HG03520 (cell line): ENCODE data around the gene GPR35.

Experiments used
- ATAC-seq: cut with Tn5 transposase; IDR thresholded peaks from one replicate; pipeline ENCODE4 v1.9.1; 2021; ENCODE audit warnings: mild to moderate bottlenecking, moderate library complexity; ENCODE audit not compliant: unreplicated experiment

The GPR35 gene

DNA sequence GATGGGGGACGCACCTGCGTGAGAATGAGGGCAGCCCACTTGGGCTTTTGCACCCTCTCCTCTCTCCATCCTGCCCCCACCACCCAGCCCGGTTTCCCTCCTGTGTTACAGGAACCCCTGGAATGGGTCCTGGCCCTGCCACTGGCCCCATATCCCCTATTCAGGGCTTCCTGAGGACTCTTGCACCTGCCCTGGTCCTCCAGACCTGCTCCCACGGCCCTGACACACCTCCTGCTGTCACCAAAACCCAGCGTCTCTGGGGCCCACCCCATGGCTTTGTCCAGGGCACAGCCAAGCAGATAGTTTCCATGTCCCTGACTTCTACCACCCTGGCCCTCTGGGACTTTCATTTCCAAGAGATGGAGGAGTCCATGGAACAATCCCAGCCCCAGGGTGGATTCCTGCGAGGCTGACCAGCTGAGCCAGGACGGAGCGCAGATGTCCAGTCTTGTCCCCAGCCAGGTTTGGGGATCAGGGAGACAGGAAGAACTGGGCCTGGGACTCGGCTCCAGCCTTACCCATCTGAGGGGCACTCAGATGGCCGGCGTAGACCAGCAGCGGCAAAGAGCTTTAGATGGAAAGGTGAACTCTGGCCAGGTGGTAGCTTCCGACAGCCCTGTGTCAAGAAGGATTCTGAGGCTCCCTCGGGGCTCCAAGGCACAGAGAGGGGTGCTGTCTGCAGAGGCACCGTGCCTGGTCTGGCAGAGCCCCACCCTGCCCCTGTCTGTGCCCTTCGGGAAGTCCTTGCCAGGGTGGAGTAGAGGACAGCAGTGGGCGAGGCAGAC, 12.0 kb downstream of the GPR35 start:
- ATAC-seq, result no peak

DNA sequence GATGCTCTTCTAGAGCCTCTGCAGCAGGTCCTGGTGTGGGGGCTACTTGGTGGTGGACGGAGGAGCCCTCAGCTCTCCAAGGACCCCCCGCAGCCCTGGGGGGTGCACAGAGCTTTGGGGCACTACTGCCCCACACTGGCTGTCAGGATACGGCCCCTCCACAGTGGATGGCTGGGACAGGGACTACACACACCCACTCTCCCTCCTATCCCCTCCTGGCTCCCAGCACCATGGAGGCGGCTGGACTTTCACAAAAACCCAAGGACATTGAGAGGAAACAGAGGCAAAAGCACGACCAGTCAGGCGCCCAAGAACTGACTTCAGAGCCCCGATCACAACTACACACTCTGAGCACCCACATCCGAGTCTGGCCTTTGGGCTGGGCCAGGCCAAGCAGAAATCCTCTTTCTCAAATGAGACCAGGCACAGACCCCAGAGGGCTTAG, 12.6 kb downstream of the GPR35 start:
- no peak for ATAC-seq

DNA sequence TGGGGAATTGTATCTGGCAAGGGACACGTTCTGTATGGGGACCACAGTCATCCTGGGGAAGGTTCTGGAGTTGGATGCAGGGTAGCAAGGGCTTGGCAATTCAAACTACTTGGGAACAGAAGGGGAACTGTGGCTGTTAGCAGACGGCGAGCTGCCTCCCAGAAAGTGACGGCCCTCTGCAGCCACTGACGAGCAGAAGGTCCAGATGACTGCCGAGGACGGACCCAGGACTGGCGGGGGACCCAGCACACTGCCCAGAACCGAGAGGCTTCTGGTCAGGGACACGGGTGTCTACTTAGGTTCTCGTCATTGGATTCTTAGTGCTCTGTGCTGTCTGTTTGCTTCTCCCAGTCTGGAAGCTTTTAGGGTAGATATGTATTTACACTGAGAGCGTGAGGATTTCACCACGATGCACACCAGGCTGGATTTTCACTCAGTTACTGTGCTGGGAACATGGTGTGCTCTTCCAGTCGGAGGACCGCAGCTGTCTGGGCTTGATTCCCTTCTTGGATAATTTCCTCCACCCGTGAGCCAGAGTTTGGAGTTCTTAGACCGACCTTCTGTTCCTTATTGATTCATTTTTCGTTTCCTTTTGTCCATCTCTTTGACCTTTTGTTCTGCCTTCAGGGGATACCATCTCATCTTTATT, 13.4 kb downstream of the GPR35 start:
- ATAC-seq, result no peak

DNA sequence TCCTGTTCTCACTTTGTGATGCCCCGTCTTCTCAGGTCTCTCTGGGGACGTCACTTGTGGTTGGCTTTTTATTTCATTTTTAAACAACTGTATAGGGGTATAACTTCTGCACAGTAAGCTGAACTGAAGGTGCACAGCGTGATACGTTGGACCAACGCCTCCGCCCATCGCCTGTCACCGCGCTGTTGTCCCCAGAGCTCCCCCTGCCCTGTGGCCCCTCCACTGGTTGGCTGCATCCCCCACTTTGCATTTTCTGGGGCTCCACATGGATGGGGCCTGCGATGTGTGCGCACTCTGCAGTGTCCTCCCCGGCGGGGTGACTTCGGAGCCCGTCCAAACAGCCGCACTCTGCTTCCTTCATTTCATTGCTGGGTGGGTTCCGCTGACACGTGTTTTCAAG, 14.3 kb downstream of the GPR35 start:
- ATAC-seq, result no peak

DNA sequence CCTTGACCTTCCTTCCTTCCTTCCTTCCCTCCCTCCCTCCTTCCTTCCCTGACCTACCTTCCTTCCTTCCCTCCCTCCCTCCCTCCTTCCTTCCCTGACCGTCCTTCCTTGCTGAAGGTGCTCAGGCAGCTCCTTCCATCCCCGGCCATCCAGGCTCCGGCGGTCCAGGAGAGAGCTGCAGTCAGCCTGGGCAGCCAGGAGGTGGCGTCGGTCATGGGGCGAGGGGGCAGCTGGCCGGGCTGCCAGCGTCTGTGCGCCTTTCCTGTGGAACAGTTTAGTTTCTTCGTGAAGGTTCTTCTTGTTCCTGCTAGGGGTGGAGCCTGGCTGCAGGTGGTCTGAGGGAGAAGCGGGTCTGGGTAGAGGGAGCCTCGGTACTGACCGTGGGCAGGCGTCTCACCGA, 15.7 kb downstream of the GPR35 start:
- ATAC-seq, result no peak

DNA sequence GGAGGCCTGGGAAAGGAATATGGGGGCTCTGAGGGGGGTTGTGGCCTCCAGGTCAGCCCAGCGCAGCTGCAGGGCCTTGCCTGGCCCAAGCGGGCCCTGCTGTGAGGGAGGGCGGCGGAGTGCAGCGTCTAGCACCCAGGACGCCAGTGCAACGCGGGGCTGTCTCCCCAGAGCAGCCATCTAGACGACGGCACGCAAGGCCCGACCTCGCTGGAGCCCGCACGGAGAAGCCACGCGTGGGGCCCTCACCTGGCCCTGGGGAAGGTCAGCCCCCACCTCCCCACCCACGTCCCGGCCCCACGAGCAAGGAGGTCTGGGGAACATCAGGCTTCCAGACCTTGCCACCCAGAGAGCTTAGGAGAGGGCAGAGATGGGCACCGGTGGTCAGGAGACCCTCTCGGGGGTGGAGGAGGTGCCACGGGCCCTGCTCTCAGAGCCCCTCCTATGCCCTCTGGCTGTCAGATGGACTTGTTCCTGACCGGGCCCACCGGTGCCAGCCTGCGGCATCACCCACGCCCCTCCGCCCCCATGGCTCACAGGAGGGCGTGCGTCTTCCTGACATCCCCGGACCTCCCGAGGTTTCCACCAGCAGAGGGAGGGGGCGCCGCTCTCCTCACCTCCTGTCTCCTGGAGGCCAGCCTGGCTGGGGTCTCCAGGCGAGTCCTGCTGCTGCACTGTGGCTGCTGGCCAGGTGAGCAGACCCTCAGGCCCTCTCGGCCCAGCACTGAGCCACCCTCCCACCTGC, 17.0 kb downstream of the GPR35 start:
- ATAC-seq, result no peak

DNA sequence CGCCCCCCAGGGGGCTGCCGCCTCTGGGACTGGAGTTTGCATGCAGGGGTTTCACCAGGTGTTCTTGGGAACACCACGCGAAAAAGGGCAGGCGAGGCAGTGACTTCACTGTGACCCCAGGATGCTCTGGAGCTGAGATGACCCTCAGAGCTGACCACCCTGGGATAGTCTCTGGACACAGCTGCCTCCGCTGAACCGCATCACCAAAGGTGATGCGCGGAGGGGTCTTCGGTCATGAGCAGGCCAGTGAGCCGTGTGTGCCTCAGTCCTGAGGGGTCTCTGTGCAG, 17.5 kb downstream of the GPR35 start:
- no peak for ATAC-seq

DNA sequence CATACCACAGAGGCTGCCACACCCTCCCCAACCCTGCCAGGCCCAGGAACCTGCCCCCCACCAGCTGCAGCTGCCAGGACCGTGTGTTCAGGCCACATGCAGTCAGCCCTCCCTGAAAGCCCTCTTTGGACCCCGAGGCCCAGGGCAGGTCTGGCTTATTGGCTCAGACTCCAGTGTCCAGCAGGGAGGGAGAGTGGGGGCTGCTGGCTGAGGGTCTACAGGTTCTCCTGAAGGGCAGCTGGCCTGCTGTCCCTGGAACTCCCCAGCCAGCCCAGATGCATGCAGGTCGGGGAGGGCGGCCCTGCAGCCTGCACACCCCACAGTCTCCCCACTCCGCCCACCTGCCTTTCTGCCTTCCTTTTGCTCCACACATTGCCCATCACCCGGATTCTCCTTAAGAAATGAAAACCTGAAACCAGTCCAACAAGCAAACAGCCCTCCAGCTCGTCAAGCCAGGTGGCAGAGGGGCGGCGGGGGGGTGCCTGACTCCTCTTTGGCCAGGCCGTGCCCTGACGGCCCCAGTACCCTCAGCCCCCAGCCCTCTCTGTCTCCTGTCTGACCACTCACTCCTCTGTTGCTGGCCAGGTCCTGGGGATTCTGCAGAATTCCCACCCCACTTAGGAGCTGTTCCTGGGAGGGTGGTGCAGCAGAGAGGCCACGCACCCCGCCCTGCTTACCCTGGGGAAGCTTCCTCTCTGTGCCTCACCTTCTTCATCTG, 18.0 kb downstream of the GPR35 start:
- no peak for ATAC-seq

DNA sequence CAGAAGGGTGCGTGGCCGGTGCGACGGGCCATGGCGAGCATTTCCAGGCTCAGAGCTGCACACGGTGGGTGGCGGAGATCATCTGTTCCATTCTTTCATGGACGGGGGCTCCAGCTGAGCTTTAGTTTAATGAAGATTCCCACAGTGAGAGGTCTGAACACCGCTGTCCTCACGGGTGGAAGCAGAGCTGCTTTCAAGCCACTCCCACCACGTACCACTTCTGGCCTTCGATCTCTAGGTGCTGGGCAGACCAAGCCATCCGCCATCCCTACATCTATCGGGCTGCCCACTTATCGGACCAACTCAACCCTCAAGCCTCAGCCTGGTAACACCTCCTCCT, 18.5 kb downstream of the GPR35 start:
- ATAC-seq, result no peak

DNA sequence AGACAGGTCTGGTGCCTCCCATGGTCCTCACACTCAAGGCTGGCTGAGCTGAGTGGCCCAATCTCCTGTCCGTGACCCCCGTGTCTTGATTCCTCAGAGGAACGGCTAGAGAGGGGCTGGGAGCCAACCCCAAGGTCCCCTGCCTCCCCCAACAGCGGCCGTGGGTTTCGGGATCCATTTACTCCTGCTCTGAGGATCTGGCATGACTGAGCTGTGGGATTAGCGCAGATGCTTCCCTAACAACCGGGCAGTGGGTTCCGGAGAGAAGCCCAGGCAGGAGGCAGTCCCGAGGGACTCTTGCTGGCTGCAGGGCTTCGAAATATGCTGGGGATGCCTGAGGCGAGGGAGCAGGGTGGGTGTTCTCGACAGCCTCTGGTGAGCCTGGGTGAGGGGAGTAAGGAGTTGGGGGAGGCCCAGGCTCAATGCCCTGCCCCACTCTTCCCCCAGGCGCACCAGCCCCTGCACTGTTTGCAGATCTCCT, 18.9 kb downstream of the GPR35 start:
- ATAC-seq, result no peak

DNA sequence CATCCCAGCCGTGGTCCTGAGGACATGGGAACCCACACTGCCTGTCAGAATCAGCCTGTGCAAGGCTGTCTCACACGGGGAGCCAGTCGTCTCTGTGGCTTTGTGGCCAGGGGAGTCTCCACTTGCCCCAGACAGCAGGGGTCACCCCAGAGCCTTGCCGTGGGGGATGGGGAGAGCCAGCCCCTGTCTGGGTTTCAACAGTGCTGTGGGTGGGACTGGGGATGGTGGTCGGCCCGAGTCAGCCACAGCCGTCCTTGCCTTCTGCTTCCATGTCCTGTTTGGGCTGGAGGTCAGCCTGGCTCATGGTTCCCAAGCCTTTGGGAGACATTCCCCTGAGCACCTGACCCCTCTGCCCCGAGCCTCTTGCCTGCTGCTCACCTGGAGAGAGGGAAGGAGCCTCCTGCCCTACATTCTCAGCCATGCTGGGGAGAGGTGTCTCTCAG, 19.6 kb downstream of the GPR35 start:
- no peak for ATAC-seq

DNA sequence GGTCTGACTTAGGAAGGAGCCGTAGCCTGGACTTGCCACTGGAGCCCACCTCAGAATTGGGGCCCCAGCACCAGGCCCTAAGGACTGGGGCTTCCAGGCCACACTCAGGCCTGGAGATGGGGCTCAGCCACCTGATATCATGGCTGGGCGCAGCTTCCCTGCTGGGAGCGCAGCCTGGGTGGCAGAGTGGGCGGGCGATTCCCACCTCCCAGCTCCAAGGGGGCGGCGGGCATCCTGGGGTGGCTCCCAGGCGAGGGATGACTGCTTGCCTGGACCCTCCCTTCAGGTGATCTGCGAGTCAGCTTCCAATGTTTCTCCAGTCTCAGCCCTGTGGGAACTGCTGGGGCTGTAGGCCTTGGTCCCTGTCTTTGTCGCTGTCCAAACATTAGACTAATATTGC, 20.1 kb downstream of the GPR35 start:
- no peak for ATAC-seq

DNA sequence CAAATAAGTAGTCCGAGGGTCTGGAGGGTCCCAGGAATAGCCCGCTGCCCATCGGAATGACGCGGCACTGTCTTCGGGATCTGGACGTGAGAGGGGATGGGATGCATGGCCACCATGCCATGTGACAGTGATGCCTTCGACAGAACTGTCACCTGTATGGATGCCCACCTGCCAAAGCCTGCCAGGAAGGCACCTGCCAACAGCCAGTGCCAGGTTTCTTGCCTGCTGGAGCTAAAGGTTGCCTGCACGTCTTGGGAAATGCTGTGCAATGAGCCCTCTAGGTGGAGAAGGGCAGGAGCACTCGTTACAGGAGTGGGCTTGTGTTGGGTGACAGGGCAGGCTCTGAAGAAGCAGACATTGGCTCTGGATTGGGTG, 20.5 kb downstream of the GPR35 start:
- no peak for ATAC-seq

DNA sequence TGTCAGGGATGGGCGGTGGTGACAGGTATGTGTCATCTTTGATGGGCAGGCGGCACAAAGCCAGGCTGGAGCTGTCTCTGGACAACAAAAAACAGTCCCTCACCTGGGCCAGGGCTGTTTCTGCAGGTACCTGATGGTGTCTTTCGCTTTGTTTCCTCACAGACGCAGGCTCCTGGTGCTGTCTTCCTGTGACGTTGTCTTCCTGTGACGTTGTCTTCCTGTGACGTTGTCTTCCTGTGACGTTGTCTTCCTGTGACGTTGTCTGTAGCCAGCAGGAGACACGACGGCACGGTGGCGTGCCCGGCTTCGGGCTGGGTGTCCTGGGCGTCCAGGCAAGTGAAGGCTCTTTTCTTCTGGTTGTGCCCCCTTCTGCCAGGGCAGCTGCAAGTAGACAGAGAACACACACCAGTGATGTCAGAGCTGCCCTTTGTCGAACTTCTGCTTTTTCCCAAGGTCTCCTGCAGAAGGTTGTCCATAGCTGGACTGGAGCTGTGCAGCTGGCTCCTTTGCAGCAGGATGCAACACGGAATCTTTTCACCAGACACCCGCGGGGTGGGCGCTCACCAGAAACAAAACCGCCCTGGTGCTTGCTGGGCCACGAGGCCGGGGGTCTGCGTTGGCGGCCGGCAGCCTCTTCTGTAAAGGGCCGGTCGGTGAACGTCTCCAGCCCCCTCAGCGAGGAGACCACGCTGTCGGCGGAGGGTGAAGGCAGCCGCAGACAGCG, 21.1 kb downstream of the GPR35 start:
- ATAC-seq, result no peak

DNA sequence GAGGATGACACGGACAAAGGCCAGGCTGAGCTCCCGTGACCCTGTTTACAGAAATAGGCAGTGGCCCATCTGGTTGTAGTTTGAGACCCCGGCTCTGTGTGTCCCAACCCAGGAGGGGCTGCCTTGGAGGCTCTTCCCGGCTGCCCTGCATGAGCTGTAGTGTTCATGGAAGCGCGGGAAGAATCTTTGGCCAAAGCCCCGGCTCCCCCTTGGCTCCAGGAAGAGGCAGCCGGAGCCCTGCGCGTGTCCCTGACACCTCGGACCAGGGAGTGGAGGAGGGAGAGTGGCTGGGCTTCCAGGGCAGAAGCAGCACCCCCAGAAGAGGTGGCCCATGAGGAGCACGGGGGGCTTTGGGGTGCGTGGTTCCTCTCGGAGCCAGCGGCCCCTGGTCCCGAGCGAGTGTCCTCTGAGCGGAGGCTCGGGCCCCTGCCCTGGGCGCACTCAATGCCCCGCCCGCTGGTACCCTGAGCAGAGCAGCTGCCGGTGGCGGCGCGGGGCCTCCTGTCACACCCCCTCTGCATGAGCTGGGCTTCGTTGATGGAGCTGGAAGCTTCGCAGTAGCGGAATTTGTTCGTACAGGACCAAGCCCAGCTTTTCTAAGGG, 21.7 kb downstream of the GPR35 start:
- ATAC-seq, result no peak

DNA sequence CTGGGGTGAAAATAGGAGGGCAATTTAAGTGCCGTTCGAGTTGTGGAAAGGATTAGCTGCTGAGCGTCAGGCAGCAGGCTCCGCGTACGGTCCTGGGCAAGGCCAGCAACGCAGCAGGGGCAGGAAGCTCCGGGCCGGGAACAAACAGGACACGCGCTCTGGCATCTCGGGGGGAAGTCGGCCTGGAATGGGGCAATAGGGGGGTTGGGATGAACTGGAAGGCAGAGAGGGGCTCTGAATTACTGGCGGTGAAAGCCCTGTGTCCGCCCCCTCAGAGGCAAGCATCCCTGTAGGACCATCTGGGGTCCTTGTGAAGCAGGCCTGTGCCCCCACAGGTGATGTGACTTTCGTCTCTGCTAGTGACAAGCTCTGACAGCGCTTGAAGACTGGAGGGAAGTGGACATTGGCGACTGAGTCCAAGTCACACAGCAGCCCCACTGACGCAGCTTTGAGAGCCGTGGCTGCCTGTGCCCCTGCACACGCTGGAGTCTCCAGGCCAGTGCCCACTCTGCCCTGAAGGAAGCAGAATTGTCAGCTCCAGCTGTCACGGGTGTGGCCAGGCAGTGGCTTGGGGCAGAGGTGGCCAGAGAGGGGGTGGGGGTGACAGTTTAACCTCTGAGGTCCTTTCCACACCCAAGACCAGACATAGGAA, 22.3 kb downstream of the GPR35 start:
- ATAC-seq, result no peak

DNA sequence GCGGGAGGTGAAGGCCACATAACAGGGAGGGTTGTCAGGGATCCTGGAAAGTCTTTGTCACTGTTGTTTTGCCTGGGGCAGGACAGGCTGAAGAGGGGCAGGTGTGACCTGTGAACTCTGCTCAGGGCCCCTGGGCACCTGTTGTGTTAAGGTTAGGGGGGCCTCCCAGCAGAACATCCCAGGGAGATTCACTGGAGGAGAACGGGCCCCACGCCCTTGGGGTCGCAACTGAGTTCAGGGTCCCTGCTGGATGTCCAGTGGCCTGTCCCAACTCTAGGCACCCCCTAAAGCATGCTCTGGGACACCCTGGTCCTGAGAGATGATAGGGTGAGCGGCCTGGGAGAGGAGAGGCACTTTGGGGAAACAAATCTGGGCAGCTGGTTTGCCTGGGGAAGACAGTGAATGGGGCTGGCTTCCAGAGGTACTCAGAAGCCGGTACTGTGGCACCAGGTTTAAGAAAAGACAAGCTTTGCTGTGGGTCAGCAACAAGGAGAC, 22.9 kb downstream of the GPR35 start:
- ATAC-seq, result no peak

DNA sequence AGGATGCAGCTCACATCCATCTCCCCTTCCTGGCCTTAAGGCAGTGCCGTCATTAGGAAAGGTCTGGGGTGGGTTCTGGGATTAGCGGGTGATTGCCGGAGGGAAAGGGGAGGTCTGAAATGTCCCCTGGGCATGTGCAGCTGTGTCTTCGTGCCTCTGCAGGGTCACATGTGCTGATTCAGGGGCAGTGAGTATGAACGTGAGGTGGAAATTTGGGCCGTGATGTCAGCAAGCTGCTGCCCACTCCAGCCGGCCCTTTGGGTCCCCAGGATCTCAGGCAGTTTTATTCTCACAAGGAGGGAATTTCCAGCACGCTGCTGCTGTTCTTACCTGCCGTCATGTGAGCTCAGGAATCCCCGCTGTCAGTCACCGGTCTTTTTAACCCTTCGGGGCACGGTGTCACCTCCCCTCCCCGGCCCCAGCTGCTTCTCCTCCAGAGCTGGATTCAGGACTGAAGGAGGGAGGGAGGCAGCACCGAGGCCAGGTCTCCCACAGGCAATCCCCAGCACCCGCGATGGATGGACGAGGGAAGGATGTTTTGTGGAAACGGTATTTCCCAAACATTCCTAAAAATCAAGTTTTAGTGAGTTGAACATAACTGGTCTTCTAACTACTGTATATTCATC, 23.5 kb downstream of the GPR35 start:
- ATAC-seq, result no peak

DNA sequence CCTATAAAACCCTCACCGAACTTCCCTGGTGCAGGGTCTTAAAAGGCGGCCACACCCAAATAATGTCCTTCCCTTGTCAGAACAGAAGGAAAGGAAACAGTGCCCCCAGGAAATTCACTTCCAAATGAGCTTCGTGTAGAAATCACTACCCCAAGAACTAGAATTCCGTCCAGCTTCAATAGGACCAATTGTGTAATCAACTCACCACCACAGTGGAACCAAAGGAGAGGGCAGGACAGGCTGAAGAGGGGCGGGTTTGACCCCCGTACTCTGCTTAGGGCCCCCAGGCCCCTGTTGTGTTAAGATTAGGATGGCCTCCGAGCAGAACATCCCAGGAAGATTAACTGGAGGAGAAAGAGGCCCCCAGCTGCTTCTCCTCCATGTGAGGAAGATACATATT, 24.1 kb downstream of the GPR35 start:
- ATAC-seq, result no peak
